Raji (cell line): Measurements from ENCODE around the gene FAAP100.

Source experiments
- POLR2A ChIP-seq: IDR thresholded peaks from 2 replicates; pipeline ENCODE4 v1.6.1; 2011; ENCODE audit warnings: low read depth, low read length, control low read depth; ENCODE audit not compliant: insufficient read depth

FAAP100 gene

GRCh38 chr17:81508639-81509206, 43.4 kb downstream of the FAAP100 start:
- TF ChIP-seq POLR2A = peak; percentile 14; the same call in 1 of the 2 replicates

- no peak for TF ChIP-seq POLR2A
Observed at GRCh38 chr17:81503619-81504018, 48.5 kb downstream of the FAAP100 start.

- TF ChIP-seq POLR2A = no peak
Observed at GRCh38 chr17:81502471-81503017, 49.6 kb downstream of the FAAP100 start.

- TF ChIP-seq POLR2A = no peak
Observed at GRCh38 chr17:81500047-81500446, 52.1 kb downstream of the FAAP100 start.

- no peak for TF ChIP-seq POLR2A
Observed at GRCh38 chr17:81499601-81499970, 52.6 kb downstream of the FAAP100 start.

- TF ChIP-seq POLR2A = no peak
Observed at GRCh38 chr17:81498953-81499600, 53.1 kb downstream of the FAAP100 start.

GRCh38 chr17:81494626-81495377, 57.4 kb downstream of the FAAP100 start:
- peak; percentile 48 for TF ChIP-seq POLR2A

GRCh38 chr17:81493198-81494038, 58.7 kb downstream of the FAAP100 start:
- no peak for TF ChIP-seq POLR2A

GRCh38 chr17:81492706-81493105, 59.4 kb downstream of the FAAP100 start:
- TF ChIP-seq POLR2A = no peak

- TF ChIP-seq POLR2A = no peak
Observed at GRCh38 chr17:81492202-81492601, 60.0 kb downstream of the FAAP100 start.

GRCh38 chr17:81491761-81492160, 60.4 kb downstream of the FAAP100 start:
- TF ChIP-seq POLR2A = no peak

GRCh38 chr17:81491181-81491581, 61.0 kb downstream of the FAAP100 start:
- no peak for TF ChIP-seq POLR2A

GRCh38 chr17:81489998-81490992, 61.9 kb downstream of the FAAP100 start:
- no peak for TF ChIP-seq POLR2A
